ENCODE results near the gene TP73.
A peak's percentile ranks its signal among the peaks of the same experiment; 100 is the strongest.

TP73 gene

DNA sequence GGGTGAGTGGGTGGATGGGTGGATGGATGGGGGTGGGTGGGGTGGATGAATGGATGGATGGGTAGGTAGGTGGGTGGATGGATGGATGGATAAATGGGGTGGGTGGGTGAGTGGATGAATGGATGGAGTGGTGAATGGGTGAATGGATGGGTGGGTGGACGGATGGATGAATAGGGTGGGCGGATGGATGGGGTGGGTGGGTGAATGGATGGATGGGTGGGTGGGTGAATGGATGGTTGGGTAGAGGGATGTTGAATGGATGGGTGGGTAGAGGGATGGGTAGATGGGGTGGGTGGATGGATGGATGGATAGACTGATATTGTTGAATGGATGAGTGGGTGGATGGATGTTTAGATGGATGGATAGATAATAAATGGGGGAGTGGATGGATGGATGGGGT lies 73.0 kb downstream of the TP73 start:
- TF ChIP-seq, protein P1, sequence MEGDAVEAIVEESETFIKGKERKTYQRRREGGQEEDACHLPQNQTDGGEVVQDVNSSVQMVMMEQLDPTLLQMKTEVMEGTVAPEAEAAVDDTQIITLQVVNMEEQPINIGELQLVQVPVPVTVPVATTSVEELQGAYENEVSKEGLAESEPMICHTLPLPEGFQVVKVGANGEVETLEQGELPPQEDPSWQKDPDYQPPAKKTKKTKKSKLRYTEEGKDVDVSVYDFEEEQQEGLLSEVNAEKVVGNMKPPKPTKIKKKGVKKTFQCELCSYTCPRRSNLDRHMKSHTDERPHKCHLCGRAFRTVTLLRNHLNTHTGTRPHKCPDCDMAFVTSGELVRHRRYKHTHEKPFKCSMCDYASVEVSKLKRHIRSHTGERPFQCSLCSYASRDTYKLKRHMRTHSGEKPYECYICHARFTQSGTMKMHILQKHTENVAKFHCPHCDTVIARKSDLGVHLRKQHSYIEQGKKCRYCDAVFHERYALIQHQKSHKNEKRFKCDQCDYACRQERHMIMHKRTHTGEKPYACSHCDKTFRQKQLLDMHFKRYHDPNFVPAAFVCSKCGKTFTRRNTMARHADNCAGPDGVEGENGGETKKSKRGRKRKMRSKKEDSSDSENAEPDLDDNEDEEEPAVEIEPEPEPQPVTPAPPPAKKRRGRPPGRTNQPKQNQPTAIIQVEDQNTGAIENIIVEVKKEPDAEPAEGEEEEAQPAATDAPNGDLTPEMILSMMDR (IDR thresholded peaks at IDR 0.05; ENCODE audit: low read depth, low read length, missing control alignments), result no peak
- in situ Hi-C loops (cut with HindIII; ENCODE audit: low sequenced_read_pairs), result no loop called here
- no peak for DNase-seq (ENCODE audit: low read depth)
- H3K4me3 ChIP-seq (ENCODE audit: low read depth, low read length), result no peak overlapping the region

DNA sequence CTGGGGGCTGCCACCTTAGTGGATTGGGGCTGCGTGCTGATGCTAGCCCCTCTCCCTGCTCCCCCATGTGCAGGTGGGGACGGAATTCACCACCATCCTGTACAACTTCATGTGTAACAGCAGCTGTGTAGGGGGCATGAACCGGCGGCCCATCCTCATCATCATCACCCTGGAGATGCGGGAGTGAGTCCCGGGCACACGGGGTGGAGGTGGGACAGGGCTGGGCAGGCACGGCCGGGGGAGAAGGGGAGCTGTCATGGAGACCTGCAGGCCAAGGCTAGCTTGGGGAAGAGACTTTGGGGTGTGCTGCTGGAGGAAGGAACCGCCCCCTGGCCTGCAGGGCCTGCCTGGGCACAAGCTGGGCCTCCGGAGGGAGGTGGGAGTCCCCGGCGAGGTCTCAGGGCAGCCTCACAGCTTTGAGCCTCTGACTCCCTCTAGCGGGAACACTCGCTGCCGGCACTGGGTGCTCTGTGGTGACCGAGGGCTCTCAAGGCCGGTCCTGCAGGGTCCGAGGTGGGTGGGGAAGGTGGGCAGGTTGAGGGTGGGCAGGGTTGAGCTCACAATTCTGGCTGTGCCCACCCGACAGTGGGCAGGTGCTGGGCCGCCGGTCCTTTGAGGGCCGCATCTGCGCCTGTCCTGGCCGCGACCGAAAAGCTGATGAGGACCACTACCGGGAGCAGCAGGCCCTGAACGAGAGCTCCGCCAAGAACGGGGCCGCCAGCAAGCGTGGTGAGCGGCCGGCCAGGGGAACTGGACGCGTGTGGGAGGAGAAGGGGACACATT lies 74.9 kb downstream of the TP73 start:
- in situ Hi-C loops (cut with HindIII; ENCODE audit: low sequenced_read_pairs), result no loop called here
- no peak for DNase-seq (ENCODE audit: low read depth)

DNA sequence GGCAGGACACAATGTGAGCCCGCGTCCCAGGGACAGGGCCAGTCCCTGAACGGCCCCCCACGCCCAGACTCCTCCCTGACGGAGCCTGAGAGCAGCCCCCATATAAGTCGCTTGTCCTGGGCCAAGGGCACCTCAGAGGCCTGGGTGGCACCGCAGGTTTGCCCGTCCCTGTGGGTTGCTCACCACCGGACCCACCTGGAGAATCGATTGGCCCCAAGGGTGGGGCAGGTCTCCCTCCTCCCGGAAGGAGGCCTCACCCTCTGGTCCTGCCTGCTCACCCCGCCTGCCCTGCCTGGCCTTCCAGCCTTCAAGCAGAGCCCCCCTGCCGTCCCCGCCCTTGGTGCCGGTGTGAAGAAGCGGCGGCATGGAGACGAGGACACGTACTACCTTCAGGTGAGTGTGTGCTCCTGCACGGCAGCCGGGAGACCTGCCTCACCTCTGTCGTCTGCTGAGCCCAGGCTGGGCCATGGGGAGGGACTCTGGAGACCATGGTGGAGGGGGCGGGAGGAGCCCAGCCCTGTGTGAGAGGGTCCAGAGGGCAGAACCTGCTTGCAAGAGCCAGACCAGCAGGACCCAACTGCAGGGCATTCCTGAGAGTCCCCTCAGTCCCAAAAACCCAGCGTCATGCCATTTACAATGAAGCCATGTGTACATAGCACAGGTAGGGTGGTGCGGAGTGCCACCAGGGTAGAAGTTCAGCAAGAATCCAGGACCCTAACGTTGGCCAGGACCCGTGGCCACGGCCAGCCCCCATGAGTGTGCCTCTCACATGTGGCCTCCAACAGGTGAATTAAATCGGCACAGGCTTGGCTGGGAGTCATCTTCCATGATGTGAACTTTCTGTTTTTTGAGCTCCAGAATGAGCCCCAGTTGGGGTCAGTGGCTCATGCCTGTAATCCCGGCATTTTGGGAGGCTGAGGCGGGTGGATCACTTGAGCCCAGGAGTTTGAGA lies 75.8 kb downstream of the TP73 start:
- H3K4me3 ChIP-seq (ENCODE audit: low read depth, low read length), result no peak overlapping the region
- TF ChIP-seq, protein P1 (IDR thresholded peaks at IDR 0.05; ENCODE audit: low read depth, low read length, missing control alignments), result no peak
- DNase-seq (ENCODE audit: low read depth), result no peak
- in situ Hi-C loops (cut with HindIII; ENCODE audit: low sequenced_read_pairs), result no loop called here

More for the DNA sequence above, 74.9 kb downstream of the TP73 start:
- TF ChIP-seq, protein P1 (IDR thresholded peaks at IDR 0.05; ENCODE audit: low read depth, low read length, missing control alignments), result peak; percentile 44
- H3K4me3 ChIP-seq (ENCODE audit: low read depth, low read length), result no peak overlapping the region

DNA sequence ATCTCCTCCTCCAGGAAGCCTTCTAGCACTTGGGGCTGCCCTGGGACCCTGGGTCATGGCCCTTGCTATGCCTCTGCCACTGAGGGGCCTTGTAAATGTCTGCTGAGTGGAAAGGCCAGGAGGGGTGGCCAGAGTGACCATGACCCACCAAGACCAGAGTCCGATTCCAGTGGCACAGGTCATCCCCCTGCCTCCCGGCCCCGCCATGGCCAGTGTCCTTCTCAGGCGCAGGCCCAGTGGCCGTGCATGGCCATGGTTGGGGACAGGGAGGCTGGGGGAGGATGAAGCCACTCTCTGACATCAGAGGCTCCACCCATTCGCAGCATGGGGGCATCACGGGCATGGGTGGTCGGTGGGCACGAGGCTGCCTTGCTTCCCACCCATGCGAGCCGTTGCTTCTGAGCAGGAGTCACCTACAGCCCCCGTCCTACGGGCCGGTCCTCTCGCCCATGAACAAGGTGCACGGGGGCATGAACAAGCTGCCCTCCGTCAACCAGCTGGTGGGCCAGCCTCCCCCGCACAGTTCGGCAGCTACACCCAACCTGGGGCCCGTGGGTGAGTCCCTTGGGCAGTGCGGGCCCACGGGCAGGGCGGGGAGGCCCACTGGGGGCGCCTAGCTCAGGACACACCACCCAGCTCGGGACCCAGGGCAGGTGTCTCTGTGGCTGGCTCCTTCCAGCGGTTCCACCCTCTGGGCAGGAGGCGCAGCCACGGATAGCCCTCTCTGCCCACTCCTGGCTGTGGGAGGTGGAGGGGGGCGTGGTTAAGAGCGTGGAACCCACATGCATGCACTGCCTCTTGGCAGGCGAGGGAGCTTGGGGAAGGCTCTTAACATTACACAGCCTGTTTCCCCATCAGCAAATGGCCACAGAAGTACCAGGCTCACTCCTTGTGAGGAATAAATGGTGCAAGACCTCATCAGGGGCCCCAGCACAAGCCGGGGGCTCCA lies 77.6 kb downstream of the TP73 start:
- TF ChIP-seq, protein P1 (IDR thresholded peaks at IDR 0.05; ENCODE audit: low read depth, low read length, missing control alignments), result no peak
- DNase-seq (ENCODE audit: low read depth), result no peak
- in situ Hi-C loops (cut with HindIII; ENCODE audit: low sequenced_read_pairs), result no loop called here
- H3K4me3 ChIP-seq (ENCODE audit: low read depth, low read length), result no peak overlapping the region

DNA sequence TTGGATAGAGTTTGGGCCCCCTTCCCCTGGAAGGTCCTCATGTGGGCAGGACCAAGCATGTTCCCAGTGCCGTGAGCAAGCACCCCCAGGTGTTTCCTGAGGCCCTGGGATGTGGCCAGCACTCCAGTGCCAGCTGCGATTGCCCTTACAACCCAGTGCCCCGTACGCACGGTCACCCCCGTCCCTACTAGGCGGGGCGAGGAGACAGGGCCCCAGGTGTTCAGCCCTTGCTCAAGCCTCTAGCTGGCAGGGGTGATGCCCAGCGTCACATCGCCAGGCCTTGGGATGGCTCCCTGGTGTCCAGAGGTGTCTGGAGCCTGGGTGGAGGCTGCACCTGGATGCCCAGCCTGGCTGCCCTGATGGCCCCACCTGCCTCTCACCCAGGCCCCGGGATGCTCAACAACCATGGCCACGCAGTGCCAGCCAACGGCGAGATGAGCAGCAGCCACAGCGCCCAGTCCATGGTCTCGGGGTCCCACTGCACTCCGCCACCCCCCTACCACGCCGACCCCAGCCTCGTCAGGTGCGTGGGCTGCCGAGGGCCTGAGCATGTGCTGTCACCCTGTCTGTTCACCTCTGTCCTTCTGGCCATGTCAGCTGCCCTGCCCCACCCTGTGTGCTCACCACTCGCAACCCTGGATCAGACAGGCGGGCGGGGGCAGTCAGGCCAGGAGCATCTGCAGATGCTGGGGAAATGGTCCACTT lies 78.4 kb downstream of the TP73 start:
- TF ChIP-seq, protein P1 (IDR thresholded peaks at IDR 0.05; ENCODE audit: low read depth, low read length, missing control alignments), result no peak
- no peak overlapping the region for H3K4me3 ChIP-seq (ENCODE audit: low read depth, low read length)
- in situ Hi-C loops (cut with HindIII; ENCODE audit: low sequenced_read_pairs), result no loop called here
- DNase-seq (ENCODE audit: low read depth), result no peak
